DOHH2 (cell line): Measurements from ENCODE around the gene CRMP1.

ENCODE experiments used
- CTCF ChIP-seq: fragments of 200-600 bp; sonication (generic); IDR thresholded peaks from one replicate; pipeline ENCODE4 v1.5.1; 2014; ENCODE audit warnings: antibody characterized with exemption, mild to moderate bottlenecking, low read depth, low read length; ENCODE audit not compliant: poor library complexity, severe bottlenecking
- EZH2phosphoT487 ChIP-seq: fragments of 200-600 bp; sonication (generic); IDR thresholded peaks from 2 replicates; pipeline ENCODE4 v1.6.1; 2017; ENCODE audit warnings: borderline replicate concordance, mild to moderate bottlenecking, antibody characterized with exemption, low read length, moderate library complexity, mixed read lengths

GRCh38 chr4:5774416-5775036 is 118.4 kb downstream of the CRMP1 start:
- TF ChIP-seq CTCF (no peak), EZH2phosphoT487 (no peak)
